NAMALWA (cell line): ENCODE results near the gene TEX2.
A peak's percentile ranks its signal among the peaks of the same experiment; 100 is the strongest.

ENCODE experiments used
- DNase-seq: peaks from one replicate; pipeline ENCODE4 v3.0.0-alpha.2; 2015; ENCODE audit warnings: low spot score

Gene TEX2

GRCh38 chr17:64158831-64159590 is 104.0 kb downstream of the TEX2 start:
- DNase-seq = no peak

GRCh38 chr17:64158406-64158805 is 104.7 kb downstream of the TEX2 start:
- DNase-seq = no peak

- DNase-seq = no peak
Observed at GRCh38 chr17:64157669-64158180, 105.3 kb downstream of the TEX2 start.

- DNase-seq = no peak
Observed at GRCh38 chr17:64156670-64157069, 106.4 kb downstream of the TEX2 start.

GRCh38 chr17:64155751-64156544 is 107.1 kb downstream of the TEX2 start:
- no peak for DNase-seq

- no peak for DNase-seq
Observed at GRCh38 chr17:64155129-64155528, 107.9 kb downstream of the TEX2 start.

- no peak for DNase-seq
Observed at GRCh38 chr17:64154717-64155116, 108.3 kb downstream of the TEX2 start.

- no peak for DNase-seq
Observed at GRCh38 chr17:64154313-64154695, 108.8 kb downstream of the TEX2 start.

GRCh38 chr17:64153565-64154312 is 109.3 kb downstream of the TEX2 start:
- no peak for DNase-seq

- no peak for DNase-seq
Observed at GRCh38 chr17:64152428-64153125, 110.5 kb downstream of the TEX2 start.

- no peak for DNase-seq
Observed at GRCh38 chr17:64151016-64151368, 112.1 kb downstream of the TEX2 start.

- no peak for DNase-seq
Observed at GRCh38 chr17:64150237-64151015, 112.6 kb downstream of the TEX2 start.

- no peak for DNase-seq
Observed at GRCh38 chr17:64149196-64149595, 113.9 kb downstream of the TEX2 start.

- DNase-seq = peak; percentile 43
Observed at GRCh38 chr17:64148699-64149098, 114.4 kb downstream of the TEX2 start.

GRCh38 chr17:64148017-64148631 is 114.9 kb downstream of the TEX2 start:
- no peak for DNase-seq

- DNase-seq = no peak
Observed at GRCh38 chr17:64147110-64148016, 115.7 kb downstream of the TEX2 start.

GRCh38 chr17:64146418-64147109 is 116.5 kb downstream of the TEX2 start:
- DNase-seq = peak; percentile 69

GRCh38 chr17:64145751-64146417 is 117.2 kb downstream of the TEX2 start:
- peak; percentile 99 for DNase-seq
